HUES64 (cell line): Measurements from ENCODE around the gene ANKRD18B.
"Not testable (repeated sequence)": the region's sequence is repeated elsewhere in the genome, so short reads cannot be mapped to it uniquely, and the experiment has no call there.

Experiments used
- H3K27ac ChIP-seq: 2 replicates; pipeline ENCODE4 v1.7.0; 2013; ENCODE audit warnings: low read depth, low read length, inconsistent platforms
- H3K27me3 ChIP-seq: 2 replicates; pipeline ENCODE4 v1.6.1; 2013; ENCODE audit warnings: mild to moderate bottlenecking, low read length; ENCODE audit not compliant: insufficient read depth
- H3K36me3 ChIP-seq: 2 replicates; pipeline ENCODE4 v1.6.1; 2013; ENCODE audit warnings: mild to moderate bottlenecking, low read length; ENCODE audit not compliant: insufficient read depth
- H3K4me1 ChIP-seq: 2 replicates; pipeline ENCODE4 v1.6.1; 2013; ENCODE audit warnings: mild to moderate bottlenecking, low read length, moderate library complexity; ENCODE audit not compliant: insufficient read depth
- H3K4me3 ChIP-seq: 2 replicates; pipeline ENCODE4 v1.5.1; 2013; ENCODE audit warnings: mild to moderate bottlenecking, low read length, moderate library complexity
- H3K9ac ChIP-seq: 2 replicates; pipeline ENCODE4 v1.6.1; 2013; ENCODE audit warnings: mild to moderate bottlenecking, low read depth, low read length
- H3K9me3 ChIP-seq: 2 replicates; pipeline ENCODE4 v1.6.1; 2013; ENCODE audit warnings: low read depth, low read length; ENCODE audit not compliant: insufficient read depth
- WGBS: fragments of 150-250, 120-280 bp; methylation state at CpG from one replicate; pipeline ENCODE4 v1.1.7; 2013; ENCODE audit warnings: missing lambda C conversion rate; 5-methylcytosine and 5-hydroxymethylcytosine counted together

The ANKRD18B gene

DNA sequence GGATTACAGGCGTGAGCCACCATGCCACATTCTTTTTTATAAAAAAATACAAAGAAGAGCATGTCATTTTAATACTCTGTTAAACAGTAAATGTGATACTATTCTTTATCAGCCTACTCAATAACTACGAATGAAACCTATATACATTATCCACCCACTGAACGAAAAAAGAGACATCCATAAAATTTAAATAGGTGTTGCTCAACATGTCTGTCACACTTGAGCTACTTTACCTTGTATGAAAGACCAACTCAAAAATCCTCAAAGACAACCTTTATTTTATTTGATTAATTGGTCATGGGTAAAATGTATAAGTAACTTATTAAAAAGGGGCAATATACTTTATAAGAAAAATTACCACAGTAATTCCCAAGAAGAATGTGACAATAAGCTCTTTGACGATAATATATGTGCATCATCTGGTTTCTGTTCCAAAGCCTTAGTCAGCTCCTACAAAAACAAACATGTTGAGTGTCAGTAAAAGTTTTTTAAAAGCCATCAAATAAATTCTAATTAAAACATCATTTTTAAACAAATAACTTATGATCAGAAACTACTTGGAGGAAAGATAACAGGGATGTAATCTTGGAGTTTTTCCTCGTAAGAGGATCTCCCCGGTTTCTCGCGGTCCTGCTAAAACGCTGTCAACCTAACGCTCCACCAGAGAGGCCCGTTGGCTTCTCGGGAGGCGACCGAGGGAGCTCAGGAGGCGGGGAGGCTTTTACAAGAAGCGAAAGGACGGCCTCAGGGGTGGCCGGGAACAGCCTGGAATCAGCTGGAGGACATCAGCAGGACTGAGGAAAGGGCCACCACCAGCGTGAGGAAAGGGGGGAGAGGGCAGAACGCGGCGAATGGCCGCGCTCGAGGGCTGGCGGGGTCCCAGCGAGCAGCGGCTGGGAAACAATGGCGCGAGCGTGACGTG, 13.5 kb upstream of the ANKRD18B start:
- Histone ChIP-seq H3K9ac (peak overlapping the region; percentile 93), H3K9me3 (no peaks in the 10 kb centered on the region), H3K27ac (peak overlapping the region; percentile 77; the same call in 1 of the 2 replicates), H3K27me3 (no peaks in the 10 kb centered on the region), H3K36me3 (no peaks in the 10 kb centered on the region), H3K4me1 (no peaks in the 10 kb centered on the region), H3K4me3 (peak overlapping the region; percentile 82)
- WGBS: 10% methylated on average over 32 of the region's 32 CpGs

DNA sequence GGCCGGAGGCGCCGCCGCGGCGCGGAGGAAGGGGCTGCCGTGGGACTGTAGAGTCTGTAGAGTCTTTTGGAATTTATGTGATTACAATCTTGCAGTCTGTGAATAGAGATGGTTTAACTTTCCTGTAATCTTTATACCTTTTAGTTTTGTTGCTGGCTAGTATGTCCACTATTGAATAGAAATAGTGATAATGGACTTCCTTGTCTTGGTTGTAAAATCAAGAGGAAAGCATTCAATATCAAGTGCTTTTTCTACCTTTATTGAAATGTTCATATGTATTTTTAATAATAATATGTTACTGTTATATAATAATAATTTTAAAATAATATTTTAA, 12.9 kb upstream of the ANKRD18B start:
- WGBS: 3% methylated on average over 8 of the region's 8 CpGs
- H3K27me3 ChIP-seq, H3K4me1 ChIP-seq, H3K36me3 ChIP-seq, H3K9me3 ChIP-seq: not testable (repeated sequence)
- H3K4me3 ChIP-seq: peak overlapping the region; percentile 82
- H3K27ac ChIP-seq: peak overlapping the region; percentile 77; the same call in 1 of the 2 replicates
- peak overlapping the region; percentile 93 for H3K9ac ChIP-seq

DNA sequence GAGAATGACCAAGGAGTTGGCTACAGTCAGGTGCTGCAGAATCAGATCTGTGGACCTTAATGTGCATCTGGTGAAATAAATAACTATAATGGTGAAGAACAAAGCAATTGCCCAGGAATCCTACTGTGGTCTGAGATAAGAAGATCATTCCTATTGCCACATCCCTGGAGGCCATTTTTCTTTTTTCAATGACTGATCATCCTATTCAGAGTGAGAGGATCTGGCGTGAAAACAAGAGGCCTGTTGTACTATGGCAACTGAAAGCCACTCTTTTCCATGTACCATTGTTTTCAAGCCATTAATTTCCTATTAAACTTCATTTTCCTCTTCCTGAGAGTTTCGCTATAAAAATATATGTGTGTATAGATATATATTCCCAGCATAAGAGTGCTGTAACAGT, 11.5 kb upstream of the ANKRD18B start:
- not testable (repeated sequence) for H3K27me3 ChIP-seq, H3K36me3 ChIP-seq, H3K9ac ChIP-seq, H3K27ac ChIP-seq, H3K4me3 ChIP-seq, H3K9me3 ChIP-seq, H3K4me1 ChIP-seq
- 100% methylated on average over 1 of the region's 2 CpGs for WGBS

DNA sequence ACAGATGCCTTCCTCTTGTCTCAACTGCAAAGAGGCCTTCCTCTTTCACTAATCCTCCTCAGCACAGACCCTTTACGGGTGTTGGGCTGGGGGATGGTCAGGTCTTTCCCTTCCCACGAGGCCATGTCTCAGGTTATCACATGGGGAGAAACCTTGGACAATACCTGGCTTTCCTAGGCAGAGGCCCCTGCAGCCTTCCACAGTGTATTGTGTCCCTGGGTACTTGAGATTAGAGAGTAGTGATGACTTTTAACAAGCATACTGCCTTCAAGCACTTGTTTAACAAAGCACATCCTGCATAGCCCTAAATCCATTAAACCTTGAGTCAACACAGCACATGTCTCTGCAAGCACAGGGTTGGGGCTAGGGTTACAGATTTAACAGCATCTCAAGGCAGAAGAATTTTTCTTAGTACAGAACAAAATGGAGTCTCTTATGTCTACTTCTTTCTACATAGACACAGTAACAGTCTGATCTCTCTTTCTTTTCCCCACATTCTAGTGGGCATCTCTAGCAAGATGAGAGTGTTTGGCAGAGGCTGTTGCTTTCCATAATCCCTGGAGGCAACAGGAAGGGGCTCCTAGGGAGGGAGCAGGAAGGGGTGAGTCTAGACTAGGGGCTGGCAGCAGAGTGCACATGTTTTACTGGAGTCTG, 8.6 kb upstream of the ANKRD18B start:
- H3K9me3 ChIP-seq, H3K4me1 ChIP-seq, H3K36me3 ChIP-seq, H3K27ac ChIP-seq, H3K9ac ChIP-seq, H3K27me3 ChIP-seq, H3K4me3 ChIP-seq: not testable (repeated sequence)
- 48% methylated on average over 2 of the region's 2 CpGs for WGBS

DNA sequence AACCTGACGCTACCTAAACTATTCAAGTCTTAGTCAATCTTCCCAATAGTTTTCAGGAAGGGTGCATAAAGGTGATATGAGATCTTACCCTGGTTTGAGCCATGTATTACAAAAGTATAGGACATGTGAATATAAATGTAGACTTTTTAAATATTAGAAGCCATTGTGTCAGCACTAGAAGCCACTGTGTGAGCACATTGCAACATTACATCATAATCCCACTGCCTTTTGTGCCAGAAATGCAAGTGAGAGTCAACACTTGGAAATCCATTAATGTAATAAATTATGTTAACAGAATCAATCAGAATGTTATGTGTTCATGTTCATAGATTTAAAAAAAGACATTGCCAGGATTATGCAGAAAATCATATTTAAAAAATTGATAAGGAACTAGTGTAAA, 7.7 kb upstream of the ANKRD18B start:
- not testable (repeated sequence) for H3K9ac ChIP-seq, H3K9me3 ChIP-seq, H3K27ac ChIP-seq, H3K27me3 ChIP-seq, H3K36me3 ChIP-seq, H3K4me1 ChIP-seq, H3K4me3 ChIP-seq
- WGBS: no CpG with 5 or more reads among the region's 1 CpG

DNA sequence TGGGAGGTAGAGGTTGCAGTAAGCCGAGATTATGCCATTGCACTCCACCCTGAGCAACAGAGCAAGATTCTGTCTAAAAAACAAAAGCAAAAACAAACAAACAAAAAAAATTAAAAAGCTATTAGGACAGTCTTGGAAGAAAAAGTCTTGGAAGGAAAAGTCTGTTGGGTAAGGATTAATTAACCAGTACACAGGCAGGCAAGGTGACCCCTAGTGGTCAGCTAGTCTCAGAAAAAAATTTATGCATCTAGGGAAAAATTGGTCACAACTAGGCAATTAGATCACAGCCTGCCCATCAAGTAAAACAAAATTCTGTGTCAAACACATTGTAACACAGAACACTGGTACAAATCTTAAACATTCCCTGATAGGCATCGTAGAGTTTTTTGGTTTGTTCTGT, 6.7 kb upstream of the ANKRD18B start:
- 100% methylated on average over 2 of the region's 2 CpGs for whole genome bisulfite sequencing
- no peaks in the 10 kb centered on the region for H3K9me3 ChIP-seq
- H3K36me3 ChIP-seq: no peaks in the 10 kb centered on the region
- no peak overlapping the region for H3K4me3 ChIP-seq
- H3K27ac ChIP-seq: no peak overlapping the region
- H3K9ac ChIP-seq: no peak overlapping the region
- no peaks in the 10 kb centered on the region for H3K4me1 ChIP-seq
- no peaks in the 10 kb centered on the region for H3K27me3 ChIP-seq

DNA sequence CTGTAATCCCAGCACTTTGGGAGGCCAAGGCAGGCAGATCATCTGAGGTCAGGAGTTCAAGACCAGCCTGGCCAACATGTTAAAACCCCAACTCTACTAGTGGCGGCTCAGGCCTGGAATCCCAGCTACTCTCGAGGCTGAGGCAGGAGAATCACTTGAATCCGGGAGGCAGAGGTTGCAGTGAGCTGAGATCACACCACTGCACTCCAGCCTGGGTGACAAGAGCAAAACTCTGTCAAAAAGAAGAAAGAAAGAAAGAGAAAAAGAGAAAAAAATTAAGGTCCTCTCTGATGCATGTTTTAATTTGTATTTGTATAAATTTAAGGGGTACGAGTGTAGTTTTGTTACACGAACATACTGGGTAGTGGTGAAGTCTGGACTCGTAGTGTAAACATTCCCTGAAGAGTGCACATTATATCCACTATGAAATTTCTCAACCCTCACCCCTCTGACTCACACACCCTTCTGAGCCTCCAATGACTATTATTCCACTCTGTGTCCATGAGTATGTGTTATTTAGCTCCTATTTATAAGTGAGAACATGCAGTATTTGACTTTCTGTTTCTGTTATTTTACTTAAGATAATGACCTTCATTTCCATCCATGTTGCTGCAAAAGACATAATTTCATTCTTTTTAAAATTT, 6.0 kb upstream of the ANKRD18B start:
- H3K9ac ChIP-seq, H3K36me3 ChIP-seq, H3K9me3 ChIP-seq, H3K27me3 ChIP-seq, H3K27ac ChIP-seq, H3K4me3 ChIP-seq, H3K4me1 ChIP-seq: not testable (repeated sequence)
- WGBS: 63% methylated on average over 5 of the region's 6 CpGs

DNA sequence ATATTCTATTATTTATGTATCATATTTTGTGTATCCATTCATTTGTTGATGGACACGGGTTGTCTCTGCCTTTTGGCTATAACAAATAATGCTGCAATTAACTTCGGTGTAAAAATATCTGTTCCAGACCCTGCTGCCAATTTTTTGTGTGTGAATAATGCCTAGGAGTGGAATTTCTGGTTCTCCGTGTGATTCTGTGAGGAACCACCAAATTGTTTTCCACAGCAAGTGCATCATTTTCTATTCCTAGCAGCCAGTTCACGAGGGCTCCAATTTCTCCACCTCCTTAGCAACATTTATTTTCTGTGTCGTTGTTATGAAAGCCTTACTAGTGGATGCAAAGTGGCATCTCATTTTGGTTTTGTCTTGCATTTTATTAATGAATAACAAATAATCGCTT, 2.2 kb upstream of the ANKRD18B start:
- not testable (repeated sequence) for H3K4me1 ChIP-seq, H3K9ac ChIP-seq, H3K27ac ChIP-seq, H3K36me3 ChIP-seq, H3K9me3 ChIP-seq, H3K4me3 ChIP-seq
- WGBS: 67% methylated on average over 5 of the region's 6 CpGs
- peaks cover 12% of the 10 kb centered on the region for H3K27me3 ChIP-seq

DNA sequence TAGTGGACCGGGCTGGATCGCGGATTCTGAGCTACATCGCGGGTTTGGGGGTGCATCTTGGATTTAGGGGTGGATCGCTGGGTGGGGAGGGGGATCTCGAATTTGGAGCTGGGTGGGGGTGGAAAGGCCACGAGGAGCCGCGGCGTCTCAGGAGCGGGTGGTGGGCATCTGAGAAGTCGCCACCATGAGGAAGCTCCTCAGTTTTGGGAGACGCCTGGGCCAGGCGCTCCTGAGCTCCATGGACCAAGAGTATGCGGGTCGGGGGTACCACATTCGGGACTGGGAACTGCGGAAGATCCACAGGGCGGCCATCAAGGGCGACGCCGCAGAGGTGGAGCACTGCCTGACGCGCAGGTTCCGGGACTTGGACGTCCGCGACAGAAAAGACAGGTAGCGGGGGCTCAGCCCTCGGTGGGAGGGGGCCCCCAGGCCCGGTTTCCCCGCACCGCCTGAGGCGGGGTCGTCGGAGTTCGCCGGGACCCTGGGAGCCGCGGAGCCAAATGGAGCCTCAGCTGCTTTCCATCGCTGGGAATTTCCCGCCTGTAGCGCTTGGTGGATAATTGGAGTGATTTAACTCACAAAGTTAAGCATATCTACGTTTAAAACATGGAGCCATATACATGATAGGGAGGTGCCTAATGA, 376 bp downstream of the ANKRD18B start:
- Histone ChIP-seq H3K27ac (no peak overlapping the region; the same call in 1 of the 2 replicates), H3K9me3 (no peaks in the 10 kb centered on the region), H3K36me3 (no peaks in the 10 kb centered on the region), H3K27me3 (peaks cover 12% of the 10 kb centered on the region), H3K9ac (peak overlapping the region; percentile 86), H3K4me1 (0 out of 2 replicates have a peak, but pooled peaks cover 5% of the 10 kb centered on the region), H3K4me3 (peak overlapping the region; percentile 84)
- WGBS: 2% methylated on average over 45 of the region's 45 CpGs

DNA sequence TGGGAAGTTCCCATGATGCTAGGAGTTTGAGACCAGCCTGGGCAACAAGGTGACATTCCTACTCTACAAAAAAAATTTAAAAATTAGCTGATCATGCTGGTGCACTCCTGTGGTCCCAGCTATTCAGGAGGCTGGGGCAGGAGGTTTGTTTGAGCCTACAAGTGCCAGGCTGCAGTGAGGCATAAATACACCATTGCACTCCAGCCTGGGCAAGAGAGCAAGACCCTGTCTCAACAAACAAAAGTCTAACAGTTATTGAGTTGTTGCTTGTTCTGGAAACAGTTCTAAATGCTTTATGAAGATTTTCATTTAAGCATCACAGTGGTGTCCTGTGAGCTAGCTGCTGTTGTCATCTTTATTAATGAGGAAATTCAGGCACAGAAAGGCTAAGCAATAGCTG, 4.0 kb downstream of the ANKRD18B start:
- peaks cover 12% of the 10 kb centered on the region for H3K27me3 ChIP-seq
- H3K4me1 ChIP-seq, H3K36me3 ChIP-seq, H3K9ac ChIP-seq, H3K9me3 ChIP-seq, H3K4me3 ChIP-seq, H3K27ac ChIP-seq: not testable (repeated sequence)

DNA sequence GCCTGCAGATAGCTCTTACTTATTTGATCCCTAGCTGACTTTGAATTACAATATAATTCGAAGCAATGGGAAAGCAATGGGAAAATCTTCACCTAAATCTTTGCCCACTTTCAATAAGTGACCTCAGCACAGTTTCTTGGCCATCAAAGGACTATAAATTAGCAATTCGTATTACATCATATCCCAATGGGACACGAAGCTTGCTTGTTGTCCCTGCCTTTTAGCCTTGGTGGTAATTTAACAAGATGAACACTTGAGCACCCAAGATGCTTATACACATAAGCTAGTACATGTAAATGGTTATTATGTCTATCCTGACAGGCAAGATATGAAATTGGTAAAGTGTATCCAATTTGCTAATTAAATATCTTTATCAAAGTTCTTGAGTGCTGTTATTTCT, 9.9 kb downstream of the ANKRD18B start:
- H3K4me1 ChIP-seq, H3K36me3 ChIP-seq, H3K9me3 ChIP-seq, H3K9ac ChIP-seq, H3K27ac ChIP-seq, H3K27me3 ChIP-seq, H3K4me3 ChIP-seq: not testable (repeated sequence)
- 82% methylated on average over 3 of the region's 3 CpGs for WGBS
